ENCODE data around the gene SLC16A12.
"Not testable (repeated sequence)": the region's sequence is repeated elsewhere in the genome, so short reads cannot be mapped to it uniquely, and the experiment has no call there.

Gene SLC16A12

GRCh38 chr10:89414146-89414878 is 121.1 kb downstream of the SLC16A12 start, which contains the start of gene IFIT5:
Gene IFIT5, plus strand, starts transcription at chr10:89414568. Its CDS starts 231 bp downstream, at chr10:89414799.
- TF ChIP-seq CTCF (IDR thresholded peaks at IDR 0.05; ENCODE audit: low read depth, low read length), result no peak
- Histone ChIP-seq H3K4me1 (no peaks in the 10 kb centered on the region), H3K9me3 (no peaks in the 10 kb centered on the region), H3K36me3 (peaks cover 11% of the 10 kb centered on the region; the same call in 1 of the 2 replicates), H3K27me3 (no peaks in the 10 kb centered on the region), H3K4me3 (ENCODE audit: low read depth, low read length) (peak within 1 kb of the TSS; percentile 75)
- DNase-seq, result peak; percentile 78

- no peak for DNase-seq
- H3K4me3 ChIP-seq (ENCODE audit: low read depth, low read length), result peak overlapping the region; percentile 75
Observed at GRCh38 chr10:89413398-89413912, 121.9 kb downstream of the SLC16A12 start.

GRCh38 chr10:89412276-89412675 is 123.1 kb downstream of the SLC16A12 start:
- not testable (repeated sequence) for H3K4me3 ChIP-seq (ENCODE audit: low read depth, low read length); H3K9me3 ChIP-seq; H3K4me1 ChIP-seq; H3K27me3 ChIP-seq; H3K36me3 ChIP-seq
- DNase-seq, result peak; percentile 26

More at GRCh38 chr10:89413398-89413912, 121.9 kb downstream of the SLC16A12 start:
- Histone ChIP-seq H3K9me3 (no peaks in the 10 kb centered on the region), H3K27me3 (no peaks in the 10 kb centered on the region), H3K4me1 (no peaks in the 10 kb centered on the region), H3K36me3 (peaks cover 11% of the 10 kb centered on the region; the same call in 1 of the 2 replicates)
- TF ChIP-seq CTCF (IDR thresholded peaks at IDR 0.05; ENCODE audit: low read depth, low read length), result no peak

- DNase-seq, H3K4me1 ChIP-seq: not testable (repeated sequence)
Observed at GRCh38 chr10:89411135-89411534, 124.3 kb downstream of the SLC16A12 start.

GRCh38 chr10:89410551-89410950 is 124.8 kb downstream of the SLC16A12 start:
- H3K4me1 ChIP-seq; H3K27me3 ChIP-seq; H3K4me3 ChIP-seq (ENCODE audit: low read depth, low read length); H3K9me3 ChIP-seq; H3K36me3 ChIP-seq; DNase-seq: not testable (repeated sequence)

More at GRCh38 chr10:89411135-89411534, 124.3 kb downstream of the SLC16A12 start:
- H3K4me3 ChIP-seq (ENCODE audit: low read depth, low read length); H3K36me3 ChIP-seq; H3K9me3 ChIP-seq; H3K27me3 ChIP-seq: not testable (repeated sequence)

GRCh38 chr10:89409282-89409681 is 126.1 kb downstream of the SLC16A12 start:
- not testable (repeated sequence) for H3K4me3 ChIP-seq (ENCODE audit: low read depth, low read length); H3K4me1 ChIP-seq; H3K27me3 ChIP-seq; H3K36me3 ChIP-seq; H3K9me3 ChIP-seq; DNase-seq

- H3K27me3 ChIP-seq; H3K36me3 ChIP-seq; DNase-seq; H3K4me1 ChIP-seq; H3K9me3 ChIP-seq; H3K4me3 ChIP-seq (ENCODE audit: low read depth, low read length): not testable (repeated sequence)
Observed at GRCh38 chr10:89407792-89408191, 127.6 kb downstream of the SLC16A12 start.

- H3K9me3 ChIP-seq; H3K4me3 ChIP-seq (ENCODE audit: low read depth, low read length); H3K27me3 ChIP-seq; DNase-seq; H3K36me3 ChIP-seq; H3K4me1 ChIP-seq: not testable (repeated sequence)
Observed at GRCh38 chr10:89406178-89406577, 129.2 kb downstream of the SLC16A12 start.

GRCh38 chr10:89404104-89405047 is 131.0 kb downstream of the SLC16A12 start:
- no peak for DNase-seq
- H3K4me3 ChIP-seq (ENCODE audit: low read depth, low read length), result no peak overlapping the region
- no peaks in the 10 kb centered on the region for H3K9me3 ChIP-seq
- H3K36me3 ChIP-seq, result no peaks in the 10 kb centered on the region; the same call in 1 of the 2 replicates
- H3K27me3 ChIP-seq, result no peaks in the 10 kb centered on the region
- H3K4me1 ChIP-seq, result no peaks in the 10 kb centered on the region
- no peak for TF ChIP-seq CTCF (IDR thresholded peaks at IDR 0.05; ENCODE audit: low read depth, low read length)
